ENCODE measurements around the gene SLC22A5. TPM values are rescaled to one million over a fixed set of nuclear protein-coding genes. Genes with fewer than 3 reads are reported as not detected.

SLC22A5 gene
- total RNA-seq, 2 experiments from 2014 or later = 0.36 to 0.88 TPM

DNA sequence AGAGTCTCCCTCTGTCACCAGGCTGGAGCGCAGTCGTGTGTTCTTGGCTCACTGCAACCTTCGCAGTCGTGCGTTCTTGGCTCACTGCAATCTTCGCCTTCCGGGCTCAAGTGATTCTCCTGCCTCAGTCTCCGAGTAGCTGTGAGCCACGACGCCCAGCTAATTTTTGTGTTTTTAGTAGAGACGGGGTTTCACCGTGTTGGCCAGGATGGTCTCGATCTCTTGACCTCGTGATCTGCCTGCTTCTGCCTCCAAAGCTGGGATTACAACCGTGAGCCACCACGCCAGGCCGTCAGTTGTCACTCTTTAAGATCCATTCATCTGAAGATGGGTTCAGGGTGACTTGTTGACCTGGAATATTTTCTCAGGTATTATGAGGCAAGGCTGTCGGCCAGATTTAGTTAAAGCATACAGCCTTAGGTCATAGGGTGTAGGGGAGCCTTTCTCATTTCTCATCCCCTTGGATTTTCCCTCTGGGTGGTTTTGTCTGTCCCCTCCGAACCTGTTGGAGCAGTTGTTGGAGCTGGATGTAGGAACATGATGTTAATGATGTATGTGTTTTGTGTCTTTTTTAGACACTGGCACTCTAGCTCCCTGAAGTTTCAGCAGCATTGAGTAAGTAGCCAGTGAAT is 1.6 kb downstream of the SLC22A5 start:
- Histone ChIP-seq H3K9me3 (ENCODE audit: low read length) (no peaks in the 10 kb centered on the region), H3K4me3 (ENCODE audit: low read depth, low read length, poor library complexity, severe bottlenecking) (no peak overlapping the region), H4K20me1 (ENCODE audit: insufficient read depth, low read length) (no peaks in the 10 kb centered on the region), H3K9me2 (ENCODE audit: insufficient read depth, low read length) (no peaks in the 10 kb centered on the region), H3K36me3 (ENCODE audit: insufficient read depth, low read length) (no peaks in the 10 kb centered on the region), H2AFZ (ENCODE audit: low read length) (no peak overlapping the region), H3K4me1 (ENCODE audit: insufficient read depth, low read length, poor library complexity, severe bottlenecking) (no peaks in the 10 kb centered on the region), H3K27ac (ENCODE audit: low read depth, low read length, poor library complexity, severe bottlenecking) (no peak overlapping the region), H3K79me2 (ENCODE audit: insufficient read depth, low read depth, low read length) (no peaks in the 10 kb centered on the region), H3K4me2 (ENCODE audit: low read length) (no peak overlapping the region)
- intact Hi-C loops (cut with micrococcal nuclease; ENCODE audit: unreplicated experiment) = no loop called here
- POLR2A ChIA-PET = interaction anchor here (1.1 kb wide), 1 partner anchor 380 kb away, joined by 7 read pairs; no protein-coding TSS in a partner anchor
- CTCF ChIA-PET (ENCODE audit: unreplicated experiment) = no interaction called here
- BruUV-seq (replicated peaks) = no TSS peak
- no peak for DNase-seq (ENCODE audit: low spot score)
- TF ChIP-seq, protein P1, sequence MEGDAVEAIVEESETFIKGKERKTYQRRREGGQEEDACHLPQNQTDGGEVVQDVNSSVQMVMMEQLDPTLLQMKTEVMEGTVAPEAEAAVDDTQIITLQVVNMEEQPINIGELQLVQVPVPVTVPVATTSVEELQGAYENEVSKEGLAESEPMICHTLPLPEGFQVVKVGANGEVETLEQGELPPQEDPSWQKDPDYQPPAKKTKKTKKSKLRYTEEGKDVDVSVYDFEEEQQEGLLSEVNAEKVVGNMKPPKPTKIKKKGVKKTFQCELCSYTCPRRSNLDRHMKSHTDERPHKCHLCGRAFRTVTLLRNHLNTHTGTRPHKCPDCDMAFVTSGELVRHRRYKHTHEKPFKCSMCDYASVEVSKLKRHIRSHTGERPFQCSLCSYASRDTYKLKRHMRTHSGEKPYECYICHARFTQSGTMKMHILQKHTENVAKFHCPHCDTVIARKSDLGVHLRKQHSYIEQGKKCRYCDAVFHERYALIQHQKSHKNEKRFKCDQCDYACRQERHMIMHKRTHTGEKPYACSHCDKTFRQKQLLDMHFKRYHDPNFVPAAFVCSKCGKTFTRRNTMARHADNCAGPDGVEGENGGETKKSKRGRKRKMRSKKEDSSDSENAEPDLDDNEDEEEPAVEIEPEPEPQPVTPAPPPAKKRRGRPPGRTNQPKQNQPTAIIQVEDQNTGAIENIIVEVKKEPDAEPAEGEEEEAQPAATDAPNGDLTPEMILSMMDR (conservative IDR thresholded peaks at IDR 0.05; ENCODE audit: low read length) = no peak
- no peak for TF ChIP-seq EZH2phosphoT487 (IDR thresholded peaks at IDR 0.05; ENCODE audit: borderline replicate concordance, low read depth, low read length)

DNA sequence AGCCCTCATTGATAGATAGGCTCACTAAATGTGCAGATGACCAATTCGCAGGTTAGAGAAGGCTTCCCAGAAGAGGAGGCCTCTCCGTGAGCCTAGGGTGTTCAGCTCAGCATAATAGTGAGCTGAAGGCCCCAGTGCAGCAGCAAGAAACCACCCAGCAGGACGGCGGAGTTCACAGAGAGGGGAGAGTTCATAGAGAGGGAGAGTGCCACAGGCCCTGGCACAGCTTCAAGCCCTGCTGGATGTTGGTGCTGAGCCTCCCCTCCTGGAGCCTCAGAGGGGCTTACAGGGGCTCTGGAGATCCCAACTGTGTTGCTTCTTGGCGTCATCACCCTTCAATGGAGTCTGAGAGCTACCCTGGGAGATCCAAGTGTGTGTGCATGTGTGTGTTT is 2.1 kb downstream of the SLC22A5 start:
- H3K9me2 ChIP-seq (ENCODE audit: insufficient read depth, low read length) = no peaks in the 10 kb centered on the region
- H3K4me1 ChIP-seq (ENCODE audit: insufficient read depth, low read length, poor library complexity, severe bottlenecking) = no peaks in the 10 kb centered on the region
- TF ChIP-seq EZH2phosphoT487 (IDR thresholded peaks at IDR 0.05; ENCODE audit: borderline replicate concordance, low read depth, low read length) = no peak
- TF ChIP-seq, protein P1 (conservative IDR thresholded peaks at IDR 0.05; ENCODE audit: low read length) = no peak
- no peaks in the 10 kb centered on the region for H4K20me1 ChIP-seq (ENCODE audit: insufficient read depth, low read length)
- DNase-seq (ENCODE audit: low spot score) = no peak
- H3K4me3 ChIP-seq (ENCODE audit: low read depth, low read length, poor library complexity, severe bottlenecking) = no peak overlapping the region
- H3K27ac ChIP-seq (ENCODE audit: low read depth, low read length, poor library complexity, severe bottlenecking) = no peak overlapping the region
- H3K9me3 ChIP-seq (ENCODE audit: low read length) = no peaks in the 10 kb centered on the region
- CTCF ChIA-PET (ENCODE audit: unreplicated experiment) = no interaction called here
- intact Hi-C loops (cut with micrococcal nuclease; ENCODE audit: unreplicated experiment) = no loop called here
- no peak overlapping the region for H3K4me2 ChIP-seq (ENCODE audit: low read length)
- BruUV-seq (replicated peaks) = no TSS peak
- H3K79me2 ChIP-seq (ENCODE audit: insufficient read depth, low read depth, low read length) = no peaks in the 10 kb centered on the region
- H2AFZ ChIP-seq (ENCODE audit: low read length) = no peak overlapping the region
- POLR2A ChIA-PET = interaction anchor here (1.1 kb wide), 1 partner anchor 379 kb away, joined by 7 read pairs; no protein-coding TSS in a partner anchor
- H3K36me3 ChIP-seq (ENCODE audit: insufficient read depth, low read length) = no peaks in the 10 kb centered on the region

DNA sequence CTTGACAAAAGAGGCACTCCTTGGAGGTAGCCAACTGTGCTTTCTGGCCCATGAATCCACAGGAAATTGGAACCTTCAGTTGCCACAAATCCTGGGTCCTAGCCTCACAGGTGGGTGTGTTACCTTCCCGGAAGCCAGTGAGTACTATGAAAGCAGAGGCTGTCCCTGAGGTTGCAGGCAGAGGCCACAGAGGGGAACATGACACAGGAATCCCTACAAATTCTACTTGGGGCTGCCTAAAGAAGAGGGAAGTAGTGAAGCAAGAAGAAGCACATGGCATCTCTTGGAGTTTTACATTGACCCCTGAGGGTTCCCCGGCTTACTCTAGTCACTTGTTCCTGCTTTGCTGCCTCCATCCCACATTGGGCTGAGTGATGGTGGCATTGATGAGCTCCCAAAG is 2.6 kb downstream of the SLC22A5 start:
- Histone ChIP-seq H3K79me2 (ENCODE audit: insufficient read depth, low read depth, low read length) (no peaks in the 10 kb centered on the region), H3K4me1 (ENCODE audit: insufficient read depth, low read length, poor library complexity, severe bottlenecking) (no peaks in the 10 kb centered on the region), H3K4me3 (ENCODE audit: low read depth, low read length, poor library complexity, severe bottlenecking) (no peak overlapping the region), H3K9me3 (ENCODE audit: low read length) (no peaks in the 10 kb centered on the region), H3K9me2 (ENCODE audit: insufficient read depth, low read length) (no peaks in the 10 kb centered on the region), H3K4me2 (ENCODE audit: low read length) (no peak overlapping the region), H3K36me3 (ENCODE audit: insufficient read depth, low read length) (no peaks in the 10 kb centered on the region), H2AFZ (ENCODE audit: low read length) (no peak overlapping the region), H4K20me1 (ENCODE audit: insufficient read depth, low read length) (no peaks in the 10 kb centered on the region), H3K27ac (ENCODE audit: low read depth, low read length, poor library complexity, severe bottlenecking) (no peak overlapping the region)
- TF ChIP-seq EZH2phosphoT487 (IDR thresholded peaks at IDR 0.05; ENCODE audit: borderline replicate concordance, low read depth, low read length) = no peak
- TF ChIP-seq, protein P1 (conservative IDR thresholded peaks at IDR 0.05; ENCODE audit: low read length) = no peak
- no TSS peak for BruUV-seq (replicated peaks)
- ChIA-PET POLR2A (no interaction called here), CTCF (ENCODE audit: unreplicated experiment) (no interaction called here)
- no peak for DNase-seq (ENCODE audit: low spot score)
- intact Hi-C loops (cut with micrococcal nuclease; ENCODE audit: unreplicated experiment) = no loop called here

Measured in OCI-LY7 (cell line).